K562 (cell line): ENCODE data around the gene CCM2. TPM values are rescaled to one million over a fixed set of nuclear protein-coding genes. Genes with fewer than 3 reads are reported as not detected.
A peak's percentile ranks its signal among the peaks of the same experiment; 100 is the strongest.

Experiments used
- BACH1 ChIP-seq: fragments of 200-800 bp; sonication (Bioruptor generic); IDR thresholded peaks from 2 replicates; pipeline ENCODE4 v1.6.1; 2016; ENCODE audit warnings: missing genetic modification characterization, missing compliant biosample characterization
- CBFA2T2 ChIP-seq: fragments of 450-650 bp; conservative IDR thresholded peaks from 2 replicates; pipeline ENCODE4 v1.6.1; 2017; ENCODE audit warnings: mild to moderate bottlenecking
- EP400 ChIP-seq: fragments of 450-650 bp; IDR thresholded peaks from 2 replicates; pipeline ENCODE4 v1.6.1; 2017; ENCODE audit warnings: antibody characterized with exemption, mild to moderate bottlenecking, moderate library complexity
- FIP1L1 ChIP-seq: fragments of 200-400 bp; formaldehyde crosslinking; IDR thresholded peaks from 2 replicates; pipeline ENCODE4 v1.6.1; 2018; ENCODE audit warnings: mild to moderate bottlenecking, low read depth, low read length; ENCODE audit not compliant: poor library complexity, severe bottlenecking
- FOXA3 ChIP-seq, 2 experiments: fragments of 450-650 bp in 1 of 2; sonication (generic) in 1 of 2; formaldehyde crosslinking; IDR thresholded peaks in 1 of 2; conservative IDR thresholded peaks in 1 of 2; 2 replicates each; pipeline versions ENCODE4 v1.4.0 to v1.8.0; 2020 to 2022; ENCODE audit warnings: mild to moderate bottlenecking in 2 of 2, missing genetic modification reagents in 1 of 2
- FOXK2 ChIP-seq, 2 experiments: fragments of 450-650 bp; IDR thresholded peaks in 1 of 2; conservative IDR thresholded peaks in 1 of 2; 2 replicates each; pipeline ENCODE4 v1.6.1; 2016; ENCODE audit warnings: low read depth in 2 of 2, mild to moderate bottlenecking in 1 of 2
- GTF2F1 ChIP-seq: IDR thresholded peaks from 2 replicates; pipeline ENCODE4 v1.6.1; 2011; ENCODE audit warnings: low read depth, low read length, improper control_type of control experiment
- HDAC3 ChIP-seq: fragments of 450-650 bp; IDR thresholded peaks from 2 replicates; pipeline ENCODE4 v1.6.1; 2018; ENCODE audit warnings: borderline replicate concordance, mild to moderate bottlenecking, moderate library complexity; ENCODE audit not compliant: partially characterized antibody
- HMG20B ChIP-seq: fragments of 250-450 bp; sonication (Bioruptor Pico); IDR thresholded peaks from 2 replicates; pipeline ENCODE4 v1.5.0; 2021; ENCODE audit warnings: mild to moderate bottlenecking
- MIER1 ChIP-seq: fragments of 450-650 bp; IDR thresholded peaks from 2 replicates; pipeline ENCODE4 v1.6.1; 2016; ENCODE audit warnings: antibody characterized with exemption, mild to moderate bottlenecking, low read depth
- NCOA2 ChIP-seq, 2 experiments: fragments of 450-650 bp; IDR thresholded peaks; 2 replicates each; pipeline ENCODE4 v1.6.1; 2018; ENCODE audit warnings: mild to moderate bottlenecking in 2 of 2, moderate library complexity in 1 of 2; ENCODE audit not compliant: partially characterized antibody in 2 of 2
- PHF21A ChIP-seq: fragments of 450-650 bp; IDR thresholded peaks from 2 replicates; pipeline ENCODE4 v1.6.1; 2017; ENCODE audit warnings: low read depth, borderline replicate concordance
- SRSF7 ChIP-seq: fragments of 200-400 bp; formaldehyde crosslinking; optimal IDR thresholded peaks from 2 replicates; pipeline ENCODE3; 2017; ENCODE audit warnings: mild to moderate bottlenecking, low read depth, low read length
- STAG1 ChIP-seq: sonication (generic); formaldehyde crosslinking; IDR thresholded peaks from 2 replicates; pipeline ENCODE4 v1.5.0; 2020; ENCODE audit warnings: missing genetic modification reagents, borderline replicate concordance
- ZBTB8A ChIP-seq: fragments of 450-650 bp; IDR thresholded peaks from 2 replicates; pipeline ENCODE4 v1.6.1; 2018; ENCODE audit warnings: mild to moderate bottlenecking, moderate library complexity; ENCODE audit not compliant: partially characterized antibody
- ZKSCAN1 ChIP-seq: fragments of 150-350 bp; IDR thresholded peaks from 2 replicates; pipeline ENCODE4 v1.6.1; 2016; ENCODE audit warnings: low read depth, low read length
- ZNF253 ChIP-seq: fragments of 250-450 bp; sonication (Bioruptor Pico); conservative IDR thresholded peaks from 2 replicates; pipeline ENCODE4 v1.6.1; 2021; ENCODE audit warnings: mild to moderate bottlenecking
- ZNF77 ChIP-seq: fragments of 250-450 bp; sonication (Bioruptor Pico); IDR thresholded peaks from 2 replicates; pipeline ENCODE4 v1.5.0; 2020
- ZNF780A ChIP-seq: fragments of 250-450 bp; sonication (Bioruptor Pico); IDR thresholded peaks from 2 replicates; pipeline ENCODE4 v1.5.0; 2021; ENCODE audit warnings: mild to moderate bottlenecking
- ZSCAN32 ChIP-seq: fragments of 450-650 bp; formaldehyde crosslinking; IDR thresholded peaks from 2 replicates; pipeline ENCODE4 v1.4.0; 2020; ENCODE audit warnings: mild to moderate bottlenecking, moderate library complexity
- polyA plus RNA-seq, 8 experiments: library from polyadenylated mRNA; depleted of rRNA in 4 of 8; stranded (reverse) in 5 of 8; unstranded in 3 of 8; fragments of >200 nt; fragmentation: Nextera tagmentation in 2 of 8; fragmentation: Illumina TruSeq in 1 of 8; extraction: Ambion mirVana in 2 of 8; extraction: Trizol in 1 of 8; gene quantifications; 2 replicates each; pipeline versions ENCODE4 v1.2.1 to v1.2.3, GENCODE V29; 2011 to 2014; ENCODE audit warnings: inconsistent platforms in 1 of 8, missing spikeins in 1 of 8
- total RNA-seq, 7 experiments: library from RNA; depleted of rRNA in 6 of 7; stranded (reverse); fragments of >200 nt in 6 of 7; fragmentation: Illumina TruSeq in 2 of 7; extraction: Trizol in 2 of 7; gene quantifications; 2 replicates each; pipeline versions ENCODE4 v1.2.1 to v1.2.3, GENCODE V29; 2011 to 2021; ENCODE audit warnings: low replicate concordance in 1 of 7
- TF ChIP-seq, protein P1 (sequence below): sonication (generic); formaldehyde crosslinking; IDR thresholded peaks from 2 replicates; pipeline ENCODE4 v1.8.1; 2022; ENCODE audit warnings: missing genetic modification reagents
- TF ChIP-seq, protein P2 (sequence below), 2 experiments: fragments of 450-650 bp in 1 of 2; IDR thresholded peaks; 2 replicates each; pipeline ENCODE4 v1.6.1; 2011 to 2017; ENCODE audit warnings: low read depth in 2 of 2, antibody characterized with exemption in 1 of 2, borderline replicate concordance in 1 of 2, low read length in 1 of 2, mild to moderate bottlenecking in 1 of 2, mixed read lengths in 1 of 2; ENCODE audit not compliant: control insufficient read depth in 1 of 2
- TF ChIP-seq, protein P3 (sequence below): fragments of 450-650 bp; IDR thresholded peaks from 2 replicates; pipeline ENCODE4 v1.6.1; 2016; ENCODE audit warnings: missing biosample characterization, missing genetic modification characterization

Gene CCM2
- total and polyA plus RNA-seq, 9 of the 15 experiments (the other 6 are each of a cell fraction or from before 2014, with no cell fraction given), result 0.41 to 38.6 (median 25.9) TPM

DNA sequence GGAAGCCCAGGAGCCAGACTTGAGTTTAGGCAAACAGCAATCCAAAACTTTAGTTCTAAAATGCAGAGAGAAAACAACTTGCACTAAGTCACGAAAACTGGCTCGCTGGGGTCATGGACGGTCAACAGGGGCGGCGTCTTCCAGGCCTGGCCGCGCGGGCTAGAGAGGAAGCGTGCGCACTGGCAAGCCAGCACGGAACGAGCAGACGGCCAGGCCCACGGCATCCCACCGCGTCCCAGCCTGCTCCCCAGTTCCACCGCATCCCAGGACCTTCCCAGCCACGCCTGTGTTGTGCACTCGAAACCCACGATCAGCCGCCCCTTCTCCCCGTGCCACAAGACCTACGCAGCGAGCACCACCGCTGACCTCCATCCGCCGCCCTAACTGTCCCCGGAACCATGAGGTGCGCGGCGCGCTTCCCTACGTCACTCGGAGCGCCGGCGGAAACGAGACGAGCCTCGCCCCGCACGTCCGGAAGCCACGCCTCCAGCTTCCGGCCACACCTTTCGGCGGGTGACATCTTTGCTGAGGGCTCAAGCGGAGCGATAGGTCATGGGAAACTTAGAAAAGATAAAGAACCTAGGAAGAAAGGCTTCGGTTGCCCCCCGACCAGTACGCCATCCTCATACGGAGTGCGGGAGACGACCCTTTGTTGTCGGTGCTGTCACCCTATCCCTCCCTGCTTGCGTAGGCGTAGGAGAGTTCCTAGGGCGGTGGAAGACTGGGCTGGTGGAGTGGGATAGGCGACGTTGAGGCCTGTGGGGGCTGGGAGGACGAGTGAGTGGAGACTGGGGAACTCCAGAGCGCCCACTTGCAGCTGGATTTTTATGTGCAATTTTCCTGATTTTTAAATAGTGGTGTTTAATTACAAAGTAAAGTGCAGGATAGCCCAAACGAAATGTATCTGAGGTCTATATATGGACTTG, 111.6 kb downstream of the CCM2 start, which contains the start of gene TBRG4 (continued):
- TF ChIP-seq FIP1L1 (peak; percentile 86), ZBTB8A (no peak), ZKSCAN1 (peak; percentile 75), PHF21A (peak; percentile 49; the same call in 1 of the 2 replicates), ZNF253 (no peak), HMG20B (CRISPR knock-in tag) (no peak), EP400 (peak; percentile 100), ZNF77 (CRISPR knock-in tag) (no peak), ZNF780A (CRISPR knock-in tag) (no peak), FOXA3 (CRISPR knock-in tag; conservative IDR thresholded peaks at IDR 0.05 in 1 of 2, IDR thresholded peaks at IDR 0.05 in 1 of 2) (peak in 1 of 2 experiments; percentile 67; a peak in 1 of 4 replicates), NCOA2 (IDR thresholded peaks at IDR 0.05; ENCODE audit: partially characterized antibody in 2 of 2) (no peak), GTF2F1 (peak; percentile 76; the same call in 1 of the 2 replicates), ZSCAN32 (CRISPR knock-in tag) (no peak), CBFA2T2 (no peak), HDAC3 (peak; percentile 75), MIER1 (no peak), STAG1 (CRISPR knock-in tag) (no peak), FOXK2 (conservative IDR thresholded peaks at IDR 0.05 in 1 of 2, IDR thresholded peaks at IDR 0.05 in 1 of 2; ENCODE audit: low read depth in 2 of 2) (peak; percentile 90 to 93; a peak in 3 of 4 replicates), BACH1 (tag) (no peak; the same call in 1 of the 2 replicates), SRSF7 (no peak)
- TF ChIP-seq, protein P1, sequence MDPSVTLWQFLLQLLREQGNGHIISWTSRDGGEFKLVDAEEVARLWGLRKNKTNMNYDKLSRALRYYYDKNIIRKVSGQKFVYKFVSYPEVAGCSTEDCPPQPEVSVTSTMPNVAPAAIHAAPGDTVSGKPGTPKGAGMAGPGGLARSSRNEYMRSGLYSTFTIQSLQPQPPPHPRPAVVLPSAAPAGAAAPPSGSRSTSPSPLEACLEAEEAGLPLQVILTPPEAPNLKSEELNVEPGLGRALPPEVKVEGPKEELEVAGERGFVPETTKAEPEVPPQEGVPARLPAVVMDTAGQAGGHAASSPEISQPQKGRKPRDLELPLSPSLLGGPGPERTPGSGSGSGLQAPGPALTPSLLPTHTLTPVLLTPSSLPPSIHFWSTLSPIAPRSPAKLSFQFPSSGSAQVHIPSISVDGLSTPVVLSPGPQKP, result no peak
- TF ChIP-seq, protein P2, sequence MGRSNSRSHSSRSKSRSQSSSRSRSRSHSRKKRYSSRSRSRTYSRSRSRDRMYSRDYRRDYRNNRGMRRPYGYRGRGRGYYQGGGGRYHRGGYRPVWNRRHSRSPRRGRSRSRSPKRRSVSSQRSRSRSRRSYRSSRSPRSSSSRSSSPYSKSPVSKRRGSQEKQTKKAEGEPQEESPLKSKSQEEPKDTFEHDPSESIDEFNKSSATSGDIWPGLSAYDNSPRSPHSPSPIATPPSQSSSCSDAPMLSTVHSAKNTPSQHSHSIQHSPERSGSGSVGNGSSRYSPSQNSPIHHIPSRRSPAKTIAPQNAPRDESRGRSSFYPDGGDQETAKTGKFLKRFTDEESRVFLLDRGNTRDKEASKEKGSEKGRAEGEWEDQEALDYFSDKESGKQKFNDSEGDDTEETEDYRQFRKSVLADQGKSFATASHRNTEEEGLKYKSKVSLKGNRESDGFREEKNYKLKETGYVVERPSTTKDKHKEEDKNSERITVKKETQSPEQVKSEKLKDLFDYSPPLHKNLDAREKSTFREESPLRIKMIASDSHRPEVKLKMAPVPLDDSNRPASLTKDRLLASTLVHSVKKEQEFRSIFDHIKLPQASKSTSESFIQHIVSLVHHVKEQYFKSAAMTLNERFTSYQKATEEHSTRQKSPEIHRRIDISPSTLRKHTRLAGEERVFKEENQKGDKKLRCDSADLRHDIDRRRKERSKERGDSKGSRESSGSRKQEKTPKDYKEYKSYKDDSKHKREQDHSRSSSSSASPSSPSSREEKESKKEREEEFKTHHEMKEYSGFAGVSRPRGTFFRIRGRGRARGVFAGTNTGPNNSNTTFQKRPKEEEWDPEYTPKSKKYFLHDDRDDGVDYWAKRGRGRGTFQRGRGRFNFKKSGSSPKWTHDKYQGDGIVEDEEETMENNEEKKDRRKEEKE (IDR thresholded peaks at IDR 0.05; ENCODE audit: borderline replicate concordance in 1 of 2, control insufficient read depth in 1 of 2, low read depth in 2 of 2, low read length in 1 of 2), result 0 out of 4 replicates have a peak, but pooled peaks of 1 of the 2 experiments have one; percentile 58
- TF ChIP-seq, protein P3, sequence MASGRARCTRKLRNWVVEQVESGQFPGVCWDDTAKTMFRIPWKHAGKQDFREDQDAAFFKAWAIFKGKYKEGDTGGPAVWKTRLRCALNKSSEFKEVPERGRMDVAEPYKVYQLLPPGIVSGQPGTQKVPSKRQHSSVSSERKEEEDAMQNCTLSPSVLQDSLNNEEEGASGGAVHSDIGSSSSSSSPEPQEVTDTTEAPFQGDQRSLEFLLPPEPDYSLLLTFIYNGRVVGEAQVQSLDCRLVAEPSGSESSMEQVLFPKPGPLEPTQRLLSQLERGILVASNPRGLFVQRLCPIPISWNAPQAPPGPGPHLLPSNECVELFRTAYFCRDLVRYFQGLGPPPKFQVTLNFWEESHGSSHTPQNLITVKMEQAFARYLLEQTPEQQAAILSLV, result no peak
